Hematopoietic multipotent progenitor cell treated with erythropoietin and hydrocortisone succinate and interleukin-3 and kit ligand, for 6 days (in vitro differentiated cells): Measurements from ENCODE around the gene ZNF486.
"Not testable (repeated sequence)": the region's sequence is repeated elsewhere in the genome, so short reads cannot be mapped to it uniquely, and the experiment has no call there.

Experiments
- DNase-seq: peaks from one replicate; pipeline ENCODE4 v3.0.0-alpha.2; 2015

ZNF486 gene

DNA sequence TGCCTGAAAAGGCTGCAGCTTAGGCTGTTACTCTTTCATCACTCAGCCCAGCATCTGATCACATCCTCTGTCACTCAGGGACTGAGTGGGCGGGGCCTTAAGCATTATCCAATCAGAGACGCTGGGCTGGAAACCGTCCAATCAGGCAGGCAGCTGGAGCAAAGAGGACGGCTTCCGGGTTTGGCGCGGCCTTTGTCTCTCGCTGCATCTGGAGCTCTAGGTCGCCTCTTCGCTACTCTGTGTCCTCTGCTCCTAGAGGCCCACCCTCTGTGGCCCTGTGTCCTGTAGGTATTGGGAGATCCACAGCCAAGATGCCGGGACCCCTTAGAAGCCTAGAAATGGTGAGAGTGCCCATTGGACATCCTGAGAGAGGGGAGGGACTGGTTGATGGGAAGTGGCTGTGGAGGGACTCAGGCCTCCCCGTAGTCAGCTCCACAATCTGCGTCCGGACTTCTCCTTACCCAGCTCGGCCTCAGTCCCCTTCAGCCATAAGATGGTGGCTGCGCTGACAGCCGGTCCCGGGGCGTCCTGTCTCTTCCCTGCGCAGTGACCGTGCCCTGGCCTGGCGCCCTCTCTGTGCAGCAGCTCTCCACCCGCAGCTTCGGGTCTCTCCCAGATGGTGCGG is at the start of gene ZNF486:
Gene ZNF486, plus strand, starts transcription at position 195 of the 625 bp plus-strand sequence. Its CDS starts 117 bp downstream, at position 312.
- peak; percentile 87 for DNase-seq

DNA sequence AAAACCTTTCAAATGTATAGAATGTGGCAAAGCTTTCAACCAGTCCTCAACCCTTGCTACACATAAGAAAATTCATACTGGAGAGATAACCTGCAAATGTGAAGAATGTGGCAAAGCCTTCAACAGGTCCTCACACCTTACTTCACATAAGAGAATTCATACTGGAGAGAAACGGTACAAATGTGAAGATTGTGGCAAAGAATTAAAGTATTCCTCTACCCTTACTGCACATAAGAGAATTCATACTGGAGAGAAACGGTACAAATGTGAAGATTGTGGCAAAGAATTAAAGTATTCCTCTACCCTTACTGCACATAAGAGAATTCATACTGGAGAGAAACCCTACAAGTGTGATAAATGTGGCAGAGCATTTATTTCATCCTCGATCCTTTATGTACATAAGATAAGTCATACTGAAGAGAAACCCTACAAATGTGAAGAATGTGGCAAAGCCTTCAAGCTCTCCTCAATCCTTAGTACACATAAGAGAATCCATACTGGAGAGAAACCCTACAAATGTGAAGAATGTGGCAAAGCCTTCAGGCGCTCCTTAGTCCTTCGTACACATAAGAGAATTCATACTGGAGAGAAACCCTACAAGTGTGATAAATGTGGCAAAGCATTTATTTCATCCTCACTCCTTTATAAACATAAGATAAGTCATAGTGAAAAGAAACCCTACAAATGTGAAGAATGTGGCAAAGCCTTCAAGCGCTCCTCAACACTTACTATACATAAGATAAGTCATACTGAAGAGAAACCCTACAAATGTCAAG is 48.8 kb upstream of the ZNF486 start:
- peak; percentile 1 for DNase-seq

DNA sequence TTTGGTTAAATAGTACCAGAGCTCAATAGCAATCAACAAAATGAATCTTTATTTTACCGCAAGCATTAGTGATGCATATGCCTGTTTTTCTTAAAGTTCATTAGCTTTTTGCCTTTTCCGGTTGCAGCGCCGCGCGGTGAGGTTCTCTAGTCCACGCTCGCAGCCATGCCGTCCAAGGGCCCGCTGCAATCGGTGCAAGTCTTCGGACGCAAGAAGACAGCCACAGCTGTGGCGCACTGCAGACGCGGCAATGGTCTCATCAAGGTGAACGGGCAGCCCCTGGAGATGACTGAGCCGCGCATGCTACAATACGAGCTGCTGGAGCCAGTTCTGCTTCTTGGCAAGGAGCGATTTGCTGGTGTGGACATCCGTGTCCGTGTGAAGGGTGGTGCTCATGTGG is 42.1 kb upstream of the ZNF486 start:
- DNase-seq = no peak

DNA sequence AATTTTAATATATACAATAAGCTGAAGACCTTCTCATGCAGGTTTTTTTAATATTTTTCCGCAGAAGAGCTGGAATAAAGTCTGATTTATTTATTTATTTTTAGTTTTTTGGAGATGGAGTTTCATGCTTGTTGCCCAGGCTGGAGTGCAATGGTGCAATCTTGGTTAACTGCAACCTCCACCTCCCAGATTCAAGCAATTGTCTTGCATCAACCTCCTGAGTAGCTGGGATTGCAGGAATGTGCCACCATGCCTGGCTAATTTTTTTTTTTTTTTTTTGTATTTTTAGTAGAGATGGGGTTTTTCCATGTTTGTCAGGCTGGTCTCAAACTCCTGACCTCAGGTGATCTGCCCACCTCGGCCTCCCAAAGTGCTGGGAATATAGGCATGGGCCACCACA is 34.1 kb upstream of the ZNF486 start:
- DNase-seq = not testable (repeated sequence)

DNA sequence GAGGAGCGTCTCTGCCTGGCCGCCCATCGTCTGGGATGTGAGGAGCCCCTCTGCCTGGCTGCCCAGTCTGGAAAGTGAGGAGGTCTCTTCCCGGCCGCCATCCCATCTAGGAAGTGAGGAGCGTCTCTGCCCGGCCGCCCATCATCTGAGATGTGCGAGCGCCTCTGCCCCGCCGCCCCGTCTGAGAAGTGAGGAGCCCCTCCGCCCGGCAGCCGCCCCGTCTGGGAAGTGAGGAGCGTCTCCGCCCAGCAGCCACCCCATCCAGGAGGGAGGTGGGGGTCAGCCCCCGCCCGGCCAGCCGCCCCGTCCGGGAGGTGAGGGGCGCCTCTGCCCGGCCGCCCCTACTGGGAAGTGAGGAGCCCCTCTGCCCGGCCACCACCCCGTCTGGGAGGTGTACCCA is 29.3 kb upstream of the ZNF486 start:
- not testable (repeated sequence) for DNase-seq

DNA sequence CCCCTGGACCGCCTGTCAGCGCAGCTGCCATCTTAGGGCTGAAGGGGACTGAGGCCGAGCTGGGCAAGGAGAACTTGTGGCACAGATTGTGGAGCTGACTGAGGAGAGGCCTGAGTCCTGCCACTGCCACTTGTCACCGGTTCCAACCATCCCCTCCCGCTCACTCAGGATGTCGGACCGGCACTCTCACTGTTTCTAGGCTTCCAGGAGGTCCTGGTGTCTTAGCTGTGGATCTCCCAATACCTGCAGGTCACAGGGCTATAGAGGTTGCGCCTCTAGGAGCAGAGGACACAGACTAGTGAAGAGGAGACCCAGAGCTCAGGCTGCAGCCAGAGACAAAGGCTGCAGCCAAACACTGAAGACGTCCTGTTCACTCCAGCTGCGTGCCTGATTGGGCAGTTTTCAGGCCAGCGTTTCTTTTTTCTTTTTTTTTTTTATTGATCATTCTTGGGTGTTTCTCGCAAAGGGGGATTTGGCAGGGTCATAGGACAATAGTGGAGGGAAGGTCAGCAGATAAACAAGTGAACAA is 15.3 kb upstream of the ZNF486 start:
- no peak for DNase-seq

DNA sequence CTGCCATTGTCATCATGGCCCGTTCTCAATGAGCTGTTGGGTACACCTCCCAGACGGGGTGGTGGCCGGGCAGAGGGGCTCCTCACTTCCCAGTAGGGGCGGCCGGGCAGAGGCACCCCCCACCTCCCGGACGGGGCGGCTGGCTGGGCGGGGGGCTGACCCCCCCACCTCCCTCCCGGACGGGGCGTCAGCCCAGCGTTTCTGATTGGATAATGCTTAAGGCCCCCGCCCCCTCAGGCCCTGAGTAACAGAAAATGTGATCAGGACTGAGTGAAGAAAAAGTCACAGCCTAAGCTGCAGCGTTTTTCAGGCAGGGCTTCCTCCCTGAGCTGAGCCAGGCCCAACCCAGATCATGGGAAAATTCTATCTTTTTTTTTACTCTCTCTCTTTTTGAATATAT is 14.5 kb upstream of the ZNF486 start:
- not testable (repeated sequence) for DNase-seq

DNA sequence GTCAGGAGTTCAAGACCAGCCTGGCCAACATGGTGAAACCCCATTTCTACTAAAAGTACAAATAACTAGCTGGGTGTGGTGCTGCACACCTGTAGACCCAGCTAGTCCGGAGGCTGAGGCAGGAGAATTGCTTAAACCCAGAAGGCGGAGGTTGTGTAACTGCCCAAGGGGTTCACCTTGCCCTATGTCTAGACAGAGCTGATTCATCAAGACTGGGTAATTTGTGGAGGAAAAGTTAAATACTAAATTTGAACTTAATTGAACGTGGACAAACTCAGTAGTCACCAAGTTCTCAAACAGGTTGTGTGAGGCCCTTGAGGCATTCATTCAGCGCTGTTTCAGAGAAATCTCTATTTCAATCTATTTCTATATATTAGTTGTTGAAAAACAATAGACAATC is 13.7 kb upstream of the ZNF486 start:
- no peak for DNase-seq

DNA sequence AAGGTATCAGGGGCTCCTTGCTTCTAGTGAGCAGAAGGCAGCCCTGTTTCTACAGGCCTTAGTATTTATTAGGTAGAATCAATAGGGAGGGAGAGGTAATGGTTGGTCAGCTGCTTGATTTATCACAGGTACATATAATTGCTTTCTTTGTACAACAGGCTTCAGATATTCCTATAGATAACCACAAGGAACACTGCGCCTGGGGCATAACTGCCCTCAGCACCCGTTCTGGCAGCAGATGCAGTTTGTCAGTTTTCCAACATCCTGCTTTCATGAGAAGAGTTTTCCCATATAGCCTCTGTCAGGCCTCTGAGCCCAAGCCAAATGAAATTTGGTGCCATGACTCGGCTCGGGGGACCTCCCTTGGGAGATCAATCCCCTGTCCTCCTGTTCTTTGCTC is 12.4 kb upstream of the ZNF486 start:
- DNase-seq = no peak

DNA sequence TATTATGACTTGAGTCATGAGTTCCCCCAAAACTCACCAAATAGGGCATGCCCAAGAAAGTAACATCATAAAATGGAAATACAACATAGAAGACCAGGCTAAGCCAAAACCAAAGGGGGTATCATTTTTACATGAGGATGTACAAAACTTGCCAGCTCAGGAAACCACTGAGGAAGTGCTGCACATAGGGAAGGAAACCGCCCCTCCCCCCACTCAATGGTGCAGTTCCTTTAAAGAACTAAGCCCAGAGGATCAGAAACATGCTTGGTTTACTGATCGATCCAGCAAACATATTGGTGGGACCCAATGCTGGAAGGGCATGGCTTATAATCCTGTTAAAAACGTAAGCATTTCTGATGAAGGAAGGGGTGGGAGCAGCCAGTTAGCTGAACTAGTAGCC is 4.2 kb upstream of the ZNF486 start:
- peak; percentile 25 for DNase-seq

DNA sequence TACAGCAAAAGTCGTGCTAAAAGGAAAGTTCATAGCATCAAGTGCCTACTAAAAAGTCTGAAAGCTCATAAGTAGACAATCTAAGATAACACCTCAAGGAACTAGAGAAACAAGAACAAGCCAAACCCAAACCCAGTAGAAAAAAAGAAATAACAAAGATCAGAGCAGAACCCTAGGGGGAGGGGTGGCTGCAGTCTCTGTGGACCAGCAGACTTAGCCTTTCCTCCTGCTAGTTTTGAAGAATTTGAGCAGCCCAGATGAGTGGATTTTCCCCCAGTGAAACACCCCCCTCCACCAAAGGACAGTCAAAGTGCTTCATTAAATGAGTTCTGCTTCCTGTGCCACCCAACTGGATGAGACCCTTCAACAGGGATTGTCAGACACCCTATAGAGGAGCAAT is 2.6 kb upstream of the ZNF486 start:
- no peak for DNase-seq

DNA sequence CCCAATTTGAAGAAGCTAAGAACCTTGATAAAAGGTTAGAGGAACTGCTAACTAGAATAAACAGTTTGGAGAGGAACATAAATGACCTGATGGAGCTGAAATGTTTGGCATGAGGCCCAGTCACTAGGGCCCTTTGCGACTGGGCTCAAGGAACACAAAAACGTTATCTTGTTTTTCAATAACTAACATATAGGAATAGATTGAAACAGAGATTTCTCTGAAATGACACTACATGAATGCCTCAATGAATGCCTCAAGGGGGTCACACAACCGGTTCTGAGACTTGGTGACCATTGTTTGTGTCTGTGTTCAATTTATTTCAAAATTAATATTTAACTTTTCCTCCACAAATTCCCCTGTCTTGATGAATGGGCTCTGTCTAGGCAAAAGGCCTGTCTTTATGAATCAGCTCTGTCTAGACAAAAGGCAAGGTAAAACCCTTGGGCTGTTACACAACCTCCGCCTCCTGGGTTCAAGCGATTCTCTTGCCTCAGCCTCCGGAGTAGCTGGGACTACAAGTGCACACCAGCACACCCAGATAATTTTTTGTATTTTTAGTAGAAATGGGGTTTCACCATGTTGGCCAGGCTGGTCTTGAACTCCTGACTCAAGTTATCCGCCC is 932 bp upstream of the ZNF486 start:
- no peak for DNase-seq

DNA sequence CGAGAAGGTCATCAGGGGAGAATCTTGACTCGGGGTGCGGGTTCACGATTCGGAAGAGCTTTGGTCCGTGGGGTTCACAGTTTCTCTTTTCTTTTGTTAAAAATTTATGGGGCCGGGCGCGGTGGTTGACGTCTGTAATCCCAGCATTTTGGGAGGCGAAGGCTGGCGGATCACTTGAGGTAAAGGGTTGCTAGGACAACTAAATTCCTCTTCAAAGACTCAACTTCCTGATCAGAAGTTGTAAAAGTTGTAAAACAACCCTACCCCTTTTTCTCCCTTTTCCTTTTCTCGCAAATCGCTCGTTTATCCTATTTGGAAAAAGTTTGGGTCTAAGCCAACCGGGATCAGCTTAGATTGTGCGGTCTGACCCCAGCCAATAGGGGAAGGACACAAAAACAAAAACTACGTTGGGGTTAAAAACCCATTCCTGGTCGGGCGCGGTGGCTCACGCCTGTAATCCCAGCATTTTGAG is 673 bp downstream of the ZNF486 start:
- DNase-seq = peak; percentile 5

DNA sequence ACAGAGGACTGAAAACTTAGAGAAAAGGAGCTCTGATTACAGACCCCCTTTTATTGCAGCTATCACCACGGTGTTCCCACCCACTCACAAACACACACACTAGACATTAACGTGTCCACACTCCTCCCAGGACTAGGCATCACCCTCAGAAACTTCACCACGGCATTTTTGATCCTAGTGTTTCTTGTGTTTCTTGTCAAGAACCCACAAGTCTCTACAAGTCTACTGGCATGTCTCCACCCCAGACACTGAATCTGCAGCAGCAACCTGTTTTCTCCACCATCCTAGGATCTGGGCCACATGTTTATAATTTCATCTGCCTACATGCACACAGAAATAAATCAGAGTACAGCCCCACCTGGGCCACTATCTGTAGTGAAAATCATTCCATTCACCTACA is 4.3 kb downstream of the ZNF486 start:
- no peak for DNase-seq

DNA sequence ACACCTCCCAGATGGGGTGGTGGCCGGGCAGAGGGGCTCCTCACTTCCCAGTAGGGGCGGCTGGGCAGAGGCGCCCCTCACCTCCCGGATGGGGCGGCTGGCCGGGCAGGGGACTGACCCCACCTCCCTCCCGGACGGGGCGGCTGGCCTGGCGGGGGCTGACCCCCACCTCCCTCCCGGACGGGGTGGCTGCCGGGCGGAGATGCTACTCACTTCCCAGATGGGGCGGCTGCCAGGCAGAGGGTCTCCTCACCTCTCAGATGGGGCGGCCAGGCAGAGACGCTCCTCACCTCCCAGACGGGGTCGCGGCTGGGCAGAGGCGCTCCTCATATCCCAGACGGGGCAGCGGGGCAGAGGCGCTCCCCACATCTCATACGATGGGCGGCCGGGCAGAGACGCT is 8.8 kb downstream of the ZNF486 start:
- DNase-seq = not testable (repeated sequence)

DNA sequence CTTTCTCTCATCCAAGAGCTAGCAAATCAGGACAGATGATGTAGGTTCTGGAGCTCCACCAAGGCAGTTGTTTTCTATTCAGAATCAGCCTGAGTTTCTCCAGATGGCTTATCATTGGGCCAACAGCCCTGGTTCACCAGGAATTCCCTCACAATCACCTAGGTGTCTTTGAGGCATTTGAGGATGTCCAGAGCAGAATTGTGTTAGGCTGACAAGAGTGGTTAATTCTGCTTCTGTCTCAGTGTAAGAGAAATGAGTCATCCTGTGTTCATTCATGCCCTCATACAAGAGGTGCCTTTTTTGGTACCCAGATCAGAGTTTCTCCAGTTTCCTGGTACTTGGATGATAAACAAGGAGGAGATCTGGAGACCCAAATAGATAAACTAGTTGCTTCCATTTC is 12.9 kb downstream of the ZNF486 start:
- DNase-seq = not testable (repeated sequence)

DNA sequence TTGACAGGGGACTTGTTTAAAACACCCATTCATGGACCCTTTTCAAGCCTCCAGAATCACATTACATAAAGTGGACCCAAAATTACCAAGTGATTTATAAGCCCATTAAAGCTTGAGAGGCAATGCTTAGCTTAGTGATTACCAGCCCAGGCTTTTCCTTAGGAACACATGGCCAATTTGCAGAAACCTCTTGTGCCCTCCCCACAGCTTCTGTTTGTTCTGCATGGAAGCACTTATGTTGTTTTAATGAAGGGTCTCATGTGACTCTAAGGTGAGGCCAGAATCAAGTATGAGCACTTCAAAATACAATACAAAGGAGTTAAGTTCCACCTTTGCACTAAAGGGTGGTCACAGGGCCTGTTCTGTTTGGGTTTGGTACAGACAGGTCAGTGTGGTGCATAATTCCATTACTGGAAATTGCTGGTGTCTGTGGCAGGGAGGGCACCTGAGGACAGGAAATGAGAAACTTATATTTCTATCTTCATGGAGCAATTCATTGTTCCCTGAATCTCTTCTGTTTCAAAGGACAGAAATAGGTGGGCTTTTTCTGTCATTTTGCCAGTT is 15.3 kb downstream of the ZNF486 start:
- no peak for DNase-seq

DNA sequence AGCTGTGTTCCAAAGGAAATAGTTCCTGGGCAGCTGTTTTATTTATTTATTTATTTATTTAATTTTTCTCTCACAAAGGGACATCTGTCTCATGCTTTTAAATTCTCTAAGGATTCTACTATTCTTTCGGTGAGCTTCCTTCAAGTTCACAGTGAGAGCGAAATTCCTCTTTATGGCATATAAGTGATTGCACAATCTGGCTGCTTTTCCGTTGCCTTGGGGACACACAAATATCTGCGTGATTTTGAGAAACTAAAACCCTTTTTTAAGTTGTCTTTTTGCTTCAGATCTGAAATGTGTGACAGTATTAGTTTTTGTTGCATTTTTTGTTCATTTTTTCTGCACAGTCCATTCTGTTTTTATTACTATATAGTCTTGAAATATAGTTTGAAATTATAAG is 19.2 kb downstream of the ZNF486 start:
- DNase-seq = no peak

DNA sequence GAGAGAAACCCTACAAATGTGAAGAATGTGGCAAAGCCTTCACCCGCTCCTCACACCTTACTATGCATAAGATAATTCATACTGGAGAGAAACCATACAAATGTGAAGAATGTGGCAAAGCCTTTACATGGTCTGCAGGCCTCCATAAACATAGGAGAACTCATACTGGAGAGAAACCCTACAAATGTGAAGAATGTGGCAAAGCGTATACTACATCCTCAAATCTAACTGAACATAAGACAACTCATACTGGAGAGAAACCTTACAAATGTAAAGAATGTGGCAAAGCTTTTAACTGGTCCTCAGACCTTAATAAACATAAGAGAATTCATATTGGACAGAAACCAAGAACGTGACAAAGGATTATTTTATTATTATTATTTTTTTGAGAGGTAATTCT is 30.7 kb downstream of the ZNF486 start:
- no peak for DNase-seq

DNA sequence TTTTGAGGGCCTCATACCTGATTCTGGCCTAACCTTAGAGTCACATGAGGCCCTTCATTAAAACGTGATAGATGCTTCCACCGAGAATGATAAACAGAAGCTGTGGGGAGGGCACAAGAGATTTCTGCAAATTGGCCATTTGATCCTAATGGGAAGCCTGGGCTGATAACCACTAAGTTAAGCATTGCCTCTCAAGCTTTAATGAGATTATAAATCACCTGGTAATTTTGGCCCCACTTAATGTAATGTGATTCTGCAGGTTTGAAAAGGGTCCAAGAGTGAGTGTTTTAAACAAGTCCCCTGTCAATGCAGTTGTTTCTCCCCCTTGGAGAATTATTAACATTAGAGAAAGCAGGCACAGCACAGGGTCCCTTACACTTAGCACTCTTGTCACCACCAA is 42.0 kb downstream of the ZNF486 start:
- no peak for DNase-seq

DNA sequence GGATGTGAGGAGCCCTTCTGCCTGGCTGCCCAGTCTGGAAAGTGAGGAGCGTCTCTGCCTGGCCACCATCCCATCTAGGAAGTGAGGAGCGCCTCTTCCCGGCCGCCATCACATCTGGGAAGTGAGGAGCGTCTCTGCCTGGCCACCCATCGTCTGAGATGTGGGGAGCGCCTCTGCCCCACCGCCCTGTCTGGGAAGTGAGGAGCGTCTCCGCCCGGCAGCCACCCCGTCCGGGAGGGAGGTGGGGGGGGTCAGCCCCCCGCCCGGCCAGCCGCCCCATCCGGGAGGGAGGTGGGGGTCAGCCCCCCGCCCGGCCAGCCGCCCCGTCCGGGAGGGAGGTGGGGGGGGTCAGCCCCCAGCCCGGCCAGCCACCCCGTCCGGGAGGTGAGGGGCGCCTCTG is 47.4 kb downstream of the ZNF486 start:
- not testable (repeated sequence) for DNase-seq

DNA sequence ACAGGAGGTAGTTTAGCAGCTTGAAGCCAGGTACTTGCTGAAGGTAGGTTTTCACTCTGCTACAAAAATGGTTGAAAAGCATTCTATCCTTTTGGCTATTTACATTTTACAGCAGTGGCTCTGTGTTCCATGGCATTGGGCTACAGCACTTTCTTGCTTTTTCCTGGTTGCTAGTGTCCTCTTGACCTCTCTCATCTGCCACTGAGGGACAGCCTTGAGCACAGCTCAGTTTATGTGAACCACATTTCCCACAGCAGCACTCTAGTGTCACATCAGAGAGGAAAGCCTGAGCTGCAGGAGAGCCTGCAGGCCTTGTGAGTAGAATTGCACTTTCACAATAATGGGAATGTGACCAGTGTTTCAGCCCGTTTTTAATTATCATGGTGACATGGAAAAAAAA is 54.6 kb downstream of the ZNF486 start:
- not testable (repeated sequence) for DNase-seq

DNA sequence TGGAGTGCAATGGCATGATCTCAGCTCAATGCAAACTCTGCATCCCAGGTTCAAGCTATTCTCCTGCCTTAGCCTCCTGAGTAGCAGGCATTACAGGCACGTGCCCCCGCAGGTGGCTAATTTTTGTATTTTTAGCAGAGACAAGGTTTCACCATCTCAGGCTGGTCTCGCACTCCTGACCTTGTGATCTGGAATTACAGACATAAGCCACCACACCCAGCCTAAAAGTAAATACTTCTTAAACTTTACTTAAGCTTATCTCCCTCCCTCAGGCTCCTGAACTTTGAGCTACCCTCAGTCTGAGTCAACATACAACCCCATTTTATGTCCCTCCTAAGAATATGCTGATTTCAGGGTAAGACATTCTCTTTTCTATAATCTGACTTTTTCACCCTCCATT is 66.1 kb downstream of the ZNF486 start:
- DNase-seq = no peak

DNA sequence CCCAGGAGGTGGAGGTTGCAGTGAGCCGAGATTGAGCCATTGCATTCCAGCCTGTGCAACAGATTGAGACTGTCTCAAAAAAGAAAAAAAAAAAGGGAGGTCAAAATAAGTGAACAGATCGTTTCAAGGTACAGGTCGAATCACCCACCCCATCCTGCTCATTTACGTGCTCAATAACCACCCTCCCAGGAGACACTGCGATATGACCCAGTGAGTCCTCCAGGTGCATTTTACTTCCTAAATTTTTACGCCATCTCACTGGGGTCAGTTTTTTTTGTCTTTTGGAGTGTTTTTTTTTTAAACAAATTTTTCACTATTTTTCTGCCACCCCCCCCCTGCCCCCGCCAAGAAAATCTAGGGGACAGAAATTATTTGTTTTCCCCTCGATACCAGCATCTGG is 68.1 kb downstream of the ZNF486 start:
- no peak for DNase-seq
